Left ventricle myocardium inferior (tissue), 1 donor: ENCODE results near the gene NBL1. TPM values are rescaled to one million over a fixed set of nuclear protein-coding genes. Genes with fewer than 3 reads are reported as not detected.

ENCODE experiments used
- DNase-seq: peaks from one replicate; pipeline ENCODE4 v3.0.0-alpha.2; 2020
- H3K27ac ChIP-seq: fragments of 200-600 bp; replicated peaks from 2 replicates; pipeline ENCODE4 v1.8.0; 2021
- H3K27me3 ChIP-seq: fragments of 200-600 bp; 2 replicates; pipeline ENCODE4 v1.8.0; 2021; ENCODE audit warnings: low read depth
- H3K36me3 ChIP-seq: fragments of 200-600 bp; 2 replicates; pipeline ENCODE4 v1.8.0; 2021
- H3K4me1 ChIP-seq: fragments of 200-600 bp; 2 replicates; pipeline ENCODE4 v1.8.0; 2021
- H3K4me3 ChIP-seq: fragments of 200-600 bp; 2 replicates; pipeline ENCODE4 v1.8.0; 2021; ENCODE audit warnings: mild to moderate bottlenecking, moderate library complexity
- H3K9me3 ChIP-seq: fragments of 200-600 bp; replicated peaks from 2 replicates; pipeline ENCODE4 v1.8.0; 2021
- intact Hi-C: fragments of 100-400 bp; cut with micrococcal nuclease; formaldehyde crosslinking; loops from one replicate; pipeline ENCODE4 v1.11.0; 2022
- total RNA-seq: library from RNA; stranded (reverse); fragmentation: NEBNext Ultra II Directional; extraction: Animal tissue kit (Norgen Biotek cat#: 25700); gene quantifications from one replicate; pipeline ENCODE4 v1.2.1, GENCODE V29; 2021
- TF ChIP-seq, protein P1 (sequence below): fragments of 200-600 bp; IDR thresholded peaks from 2 replicates; pipeline ENCODE4 v1.8.0; 2021; ENCODE audit warnings: antibody characterized with exemption, mild to moderate bottlenecking, borderline replicate concordance
- donor health status: DM: no; HTN: yes; CAD: no; lungs with severe emphysema.

NBL1 gene
- total RNA-seq, 1 donor from 2014 or later, result 30.0 TPM

DNA sequence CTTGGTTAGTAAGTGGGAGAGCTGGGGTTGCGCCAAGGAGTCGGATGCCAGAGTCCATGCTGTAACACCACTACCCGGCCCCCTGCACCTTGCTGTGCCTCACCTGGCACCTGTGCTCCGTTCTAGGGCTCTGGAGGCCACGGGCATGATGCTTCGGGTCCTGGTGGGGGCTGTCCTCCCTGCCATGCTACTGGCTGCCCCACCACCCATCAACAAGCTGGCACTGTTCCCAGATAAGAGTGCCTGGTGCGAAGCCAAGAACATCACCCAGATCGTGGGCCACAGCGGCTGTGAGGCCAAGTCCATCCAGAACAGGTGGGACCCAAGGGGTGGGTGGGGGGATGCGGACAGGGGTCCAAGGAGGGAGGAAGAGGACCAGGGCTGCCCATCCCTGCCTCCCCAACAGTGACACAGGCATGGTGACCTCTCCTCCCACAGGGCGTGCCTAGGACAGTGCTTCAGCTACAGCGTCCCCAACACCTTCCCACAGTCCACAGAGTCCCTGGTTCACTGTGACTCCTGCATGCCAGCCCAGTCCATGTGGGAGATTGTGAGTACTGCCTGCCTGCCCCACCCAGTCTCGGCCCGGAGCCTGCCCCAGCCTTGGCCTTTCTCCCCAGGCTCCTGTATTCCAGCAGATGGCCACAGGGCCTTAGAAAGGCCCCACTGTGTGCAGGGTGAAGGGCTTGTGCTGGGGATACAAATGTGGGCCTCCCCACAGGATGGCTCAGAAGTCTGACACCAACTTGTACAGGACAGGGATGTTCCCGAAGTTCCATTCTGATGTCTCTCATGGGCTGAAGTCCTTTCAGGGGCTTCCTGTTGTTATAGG, 11.0 kb downstream of the NBL1 start:
- H3K4me1 ChIP-seq, result peaks cover 59% of the 10 kb centered on the region

DNA sequence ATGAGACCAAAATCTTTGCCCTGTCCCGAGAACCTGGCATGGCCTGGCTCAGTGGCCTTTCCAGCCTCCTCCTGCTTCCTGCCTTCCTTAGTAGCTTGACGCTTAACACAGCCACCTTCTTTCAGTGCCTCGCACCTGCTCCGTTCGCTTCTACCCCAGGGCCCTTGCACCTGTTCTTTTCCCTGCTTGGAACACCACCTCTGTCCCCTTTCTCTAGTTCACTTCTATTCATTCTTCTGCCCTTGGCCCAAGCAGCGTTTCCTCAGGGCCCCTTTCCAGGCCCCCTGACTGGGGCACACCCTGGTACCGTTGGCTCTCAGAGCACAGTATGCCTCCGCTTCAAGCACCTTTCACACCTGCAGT, 11.6 kb downstream of the NBL1 start:
- Histone ChIP-seq H3K27me3 (peaks cover 7% of the 10 kb centered on the region), H3K4me1 (peaks cover 54% of the 10 kb centered on the region), H3K36me3 (peaks cover 9% of the 10 kb centered on the region), H3K4me3 (no peak overlapping the region), H3K27ac (no peak overlapping the region), H3K9me3 (no peaks in the 10 kb centered on the region)
- intact Hi-C loops, result no loop called here
- DNase-seq, result no peak
- TF ChIP-seq, protein P1, sequence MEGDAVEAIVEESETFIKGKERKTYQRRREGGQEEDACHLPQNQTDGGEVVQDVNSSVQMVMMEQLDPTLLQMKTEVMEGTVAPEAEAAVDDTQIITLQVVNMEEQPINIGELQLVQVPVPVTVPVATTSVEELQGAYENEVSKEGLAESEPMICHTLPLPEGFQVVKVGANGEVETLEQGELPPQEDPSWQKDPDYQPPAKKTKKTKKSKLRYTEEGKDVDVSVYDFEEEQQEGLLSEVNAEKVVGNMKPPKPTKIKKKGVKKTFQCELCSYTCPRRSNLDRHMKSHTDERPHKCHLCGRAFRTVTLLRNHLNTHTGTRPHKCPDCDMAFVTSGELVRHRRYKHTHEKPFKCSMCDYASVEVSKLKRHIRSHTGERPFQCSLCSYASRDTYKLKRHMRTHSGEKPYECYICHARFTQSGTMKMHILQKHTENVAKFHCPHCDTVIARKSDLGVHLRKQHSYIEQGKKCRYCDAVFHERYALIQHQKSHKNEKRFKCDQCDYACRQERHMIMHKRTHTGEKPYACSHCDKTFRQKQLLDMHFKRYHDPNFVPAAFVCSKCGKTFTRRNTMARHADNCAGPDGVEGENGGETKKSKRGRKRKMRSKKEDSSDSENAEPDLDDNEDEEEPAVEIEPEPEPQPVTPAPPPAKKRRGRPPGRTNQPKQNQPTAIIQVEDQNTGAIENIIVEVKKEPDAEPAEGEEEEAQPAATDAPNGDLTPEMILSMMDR, result no peak

More for the DNA sequence above, 11.0 kb downstream of the NBL1 start:
- Histone ChIP-seq H3K36me3 (peaks cover 9% of the 10 kb centered on the region), H3K4me3 (no peak overlapping the region), H3K27me3 (peaks cover under 1% of the 10 kb centered on the region), H3K27ac (no peak overlapping the region), H3K9me3 (no peaks in the 10 kb centered on the region)
- intact Hi-C loops, result no loop called here
- TF ChIP-seq, protein P1, result no peak
- no peak for DNase-seq

DNA sequence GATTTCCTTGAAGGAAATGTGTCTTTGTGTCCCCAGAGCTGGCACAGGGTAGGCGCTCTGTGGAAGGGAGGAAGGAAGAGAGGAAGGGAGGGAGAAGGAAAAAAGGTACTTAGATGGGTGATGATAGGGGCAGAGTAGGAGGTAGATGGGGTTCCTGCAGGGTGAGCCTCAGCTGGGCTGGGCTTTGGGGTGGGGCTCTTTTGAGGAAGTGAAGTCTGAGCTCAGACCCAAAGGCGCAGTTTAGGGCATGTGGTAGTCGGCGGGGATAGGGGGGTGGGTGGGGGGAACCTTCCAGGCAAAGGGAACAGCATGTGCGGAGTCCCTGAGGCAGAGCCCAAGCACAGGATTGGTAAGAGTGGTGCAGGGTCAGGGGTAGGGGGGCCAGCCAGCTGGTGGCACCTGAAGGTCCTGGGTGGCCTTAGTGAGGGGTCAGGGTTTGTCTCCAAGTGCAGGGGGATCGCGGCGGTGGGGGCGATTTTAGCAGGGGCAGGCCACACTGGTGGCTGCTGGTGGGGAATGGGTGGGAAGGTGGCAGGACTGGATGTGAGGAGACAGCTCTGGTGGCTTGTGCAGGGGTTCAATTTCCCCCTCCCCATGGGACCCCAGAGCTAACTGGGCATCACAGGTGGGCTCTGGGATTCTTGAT, 12.1 kb downstream of the NBL1 start:
- no peak for DNase-seq
- peaks cover 48% of the 10 kb centered on the region for H3K4me1 ChIP-seq

GRCh38 chr1:19656780-19657466, 12.8 kb downstream of the NBL1 start:
- peaks cover 42% of the 10 kb centered on the region for H3K4me1 ChIP-seq
- peaks cover 9% of the 10 kb centered on the region for H3K36me3 ChIP-seq
- H3K9me3 ChIP-seq, result no peaks in the 10 kb centered on the region
- intact Hi-C loops, result no loop called here
- H3K27me3 ChIP-seq, result peaks cover 9% of the 10 kb centered on the region
- H3K4me3 ChIP-seq, result no peak overlapping the region
- TF ChIP-seq, protein P1, result no peak
- H3K27ac ChIP-seq, result no peak overlapping the region
- no peak for DNase-seq

More for the DNA sequence above, 12.1 kb downstream of the NBL1 start:
- no peaks in the 10 kb centered on the region for H3K9me3 ChIP-seq
- TF ChIP-seq, protein P1, result no peak
- intact Hi-C loops, result no loop called here
- H3K27me3 ChIP-seq, result peaks cover 9% of the 10 kb centered on the region
- no peak overlapping the region for H3K4me3 ChIP-seq
- H3K36me3 ChIP-seq, result peaks cover 9% of the 10 kb centered on the region
- H3K27ac ChIP-seq, result no peak overlapping the region

GRCh38 chr1:19657511-19657910, 13.4 kb downstream of the NBL1 start:
- Histone ChIP-seq H3K4me1 (peaks cover 36% of the 10 kb centered on the region), H3K27ac (no peak overlapping the region), H3K9me3 (no peaks in the 10 kb centered on the region), H3K36me3 (peaks cover 9% of the 10 kb centered on the region), H3K4me3 (no peak overlapping the region), H3K27me3 (peaks cover 9% of the 10 kb centered on the region)
- DNase-seq, result no peak
- intact Hi-C loops, result no loop called here
- TF ChIP-seq, protein P1, result no peak
